Stimulated activated CD8-positive, alpha-beta memory T cell treated with anti-CD3 and anti-CD28 coated beads, Interleukin-4, amount 100 ng/mL, for 1 hour (primary cell): ENCODE data around the gene MTFMT.
"Not testable (repeated sequence)": the region's sequence is repeated elsewhere in the genome, so short reads cannot be mapped to it uniquely, and the experiment has no call there.

ENCODE experiments used
- DNase-seq, 2 donors: peaks; one replicate each; pipeline ENCODE4 v3.0.0-alpha.2; 2020; ENCODE audit warnings: low read depth in 2 of 2, low spot score in 1 of 2

MTFMT gene

GRCh38 chr15:65040461-65040860, 11.0 kb upstream of the MTFMT start:
- no peak for DNase-seq

- DNase-seq: no peak
These were observed 9.4 kb upstream of the MTFMT start for GRCh38 chr15:65038836-65039235.

GRCh38 chr15:65038428-65038827, 9.0 kb upstream of the MTFMT start:
- DNase-seq: no peak

DNA sequence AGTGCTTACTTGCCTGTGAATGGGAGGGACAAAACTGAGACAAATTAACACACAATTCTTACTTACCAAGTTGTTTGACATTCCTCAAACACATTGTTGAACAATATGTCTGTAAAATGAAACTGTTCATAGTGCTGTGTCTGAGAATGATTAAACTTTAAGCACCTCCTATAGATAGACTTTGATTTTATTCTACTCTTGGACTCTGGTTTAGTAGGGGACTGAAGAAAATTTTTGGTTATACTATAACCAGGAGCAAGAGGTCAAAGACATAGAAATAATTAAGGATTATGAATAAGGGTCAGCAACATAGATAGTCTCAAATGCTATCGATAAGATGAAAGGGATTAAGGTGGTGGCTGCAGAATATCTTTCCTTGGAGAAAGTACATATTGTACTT, 7.9 kb upstream of the MTFMT start:
- DNase-seq: no peak

- no peak for DNase-seq
These were observed 5.3 kb upstream of the MTFMT start for GRCh38 chr15:65034719-65035118.

- DNase-seq: no peak
These were observed 4.3 kb upstream of the MTFMT start for GRCh38 chr15:65033659-65034269.

DNA sequence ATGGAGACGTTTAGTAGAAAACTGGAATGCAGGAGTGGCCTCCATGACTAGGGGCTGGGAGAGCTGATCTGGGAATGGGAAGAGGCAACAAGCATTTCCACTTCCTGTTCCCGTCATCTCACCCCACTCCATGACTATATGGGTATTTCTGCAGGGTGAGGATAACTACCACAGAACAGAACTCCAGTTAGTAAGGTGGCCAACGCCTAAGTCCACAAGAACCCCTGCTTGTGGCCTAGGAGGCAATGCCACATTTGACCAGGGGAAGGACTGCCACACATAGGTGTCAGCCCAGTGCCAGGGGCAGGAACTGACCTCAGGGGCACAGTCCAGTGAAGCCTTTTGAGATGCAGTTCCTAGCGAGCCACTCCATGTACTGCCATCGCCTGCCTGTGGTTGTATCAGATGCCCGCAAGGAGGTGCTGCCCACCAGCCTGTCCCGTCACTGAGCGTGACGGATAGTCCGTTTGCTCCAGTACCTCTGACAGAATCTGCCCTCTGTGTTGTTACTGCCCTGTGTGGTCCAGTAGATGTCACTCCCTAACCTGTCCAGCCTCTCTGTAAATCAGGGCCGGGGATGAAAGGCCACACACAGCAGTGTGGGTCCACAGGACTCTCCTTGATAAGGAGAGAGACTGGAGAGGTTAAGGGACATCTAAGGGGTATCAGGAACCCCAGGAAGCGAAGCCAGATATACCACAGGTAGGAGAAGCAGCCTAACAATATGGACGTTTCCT, 3.5 kb upstream of the MTFMT start:
- no peak for DNase-seq

GRCh38 chr15:65029736-65030208, 333 bp upstream of the MTFMT start:
- DNase-seq: no peak

- DNase-seq: no peak
These were observed 1.1 kb downstream of the MTFMT start for GRCh38 chr15:65028338-65028737.

GRCh38 chr15:65027593-65027992, 1.8 kb downstream of the MTFMT start:
- no peak for DNase-seq

DNA sequence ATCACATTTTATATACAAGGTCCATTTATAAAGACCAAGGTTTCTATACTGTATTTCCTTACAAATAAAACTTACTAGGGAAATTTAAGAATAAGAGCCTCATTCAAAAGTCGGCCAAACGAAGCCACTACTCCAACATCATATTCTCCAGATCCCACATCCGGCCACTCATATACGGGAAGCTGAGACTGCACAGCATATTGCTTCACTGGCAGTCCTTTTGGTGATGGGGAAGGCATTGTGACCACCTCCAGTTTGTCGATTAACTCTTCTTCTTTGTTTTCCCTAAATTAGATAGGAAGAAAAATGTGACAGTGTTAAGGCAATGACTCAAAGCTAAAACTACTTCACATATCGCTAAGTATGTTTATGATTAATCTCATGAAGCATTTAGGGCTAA, 2.7 kb downstream of the MTFMT start:
- no peak for DNase-seq

DNA sequence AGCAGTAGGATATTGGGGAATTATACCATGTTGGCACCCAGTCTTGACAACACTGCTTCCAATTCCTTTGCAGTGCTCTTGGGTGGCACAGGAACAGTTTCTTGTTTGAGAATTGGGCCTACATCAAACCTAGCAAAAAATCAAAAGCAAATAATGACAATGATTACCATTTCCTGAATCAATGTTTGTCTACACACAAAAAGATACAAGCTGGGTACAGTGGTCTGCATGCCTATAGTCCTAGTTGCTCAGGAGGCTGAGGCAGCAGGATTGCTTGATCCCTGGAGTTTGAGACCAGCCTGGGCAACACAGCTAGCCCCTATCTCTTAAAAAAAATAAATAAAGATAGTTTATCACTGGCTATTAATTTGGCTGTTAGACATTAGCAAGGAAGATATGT, 8.0 kb downstream of the MTFMT start:
- DNase-seq: no peak

DNA sequence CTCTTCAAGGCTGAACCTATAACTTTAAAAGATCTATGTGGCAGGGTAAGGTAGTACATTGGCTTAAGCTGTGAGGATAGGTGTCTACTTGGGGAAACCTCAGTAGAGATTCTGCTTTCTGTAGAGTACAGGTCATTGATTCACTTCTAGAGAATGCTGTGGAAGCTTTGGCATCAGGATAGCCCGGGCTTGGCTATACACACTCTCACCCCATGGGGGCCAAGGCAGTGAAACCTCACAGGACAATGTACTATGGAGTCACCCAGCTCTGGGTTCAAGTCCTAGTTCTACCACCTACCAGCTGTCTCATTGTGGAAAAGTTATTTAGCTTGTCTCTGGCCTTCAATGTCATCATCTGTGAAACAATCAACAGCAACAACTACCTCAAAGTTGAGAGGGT, 9.0 kb downstream of the MTFMT start:
- no peak for DNase-seq

- not testable (repeated sequence) for DNase-seq
These were observed 18.2 kb downstream of the MTFMT start for GRCh38 chr15:65011198-65011597.

- DNase-seq: no peak
These were observed 20.5 kb downstream of the MTFMT start for GRCh38 chr15:65008983-65009382.

- no peak for DNase-seq
These were observed 22.6 kb downstream of the MTFMT start for GRCh38 chr15:65006876-65007275.

- no peak for DNase-seq
These were observed 24.4 kb downstream of the MTFMT start for GRCh38 chr15:65004993-65005392.

DNA sequence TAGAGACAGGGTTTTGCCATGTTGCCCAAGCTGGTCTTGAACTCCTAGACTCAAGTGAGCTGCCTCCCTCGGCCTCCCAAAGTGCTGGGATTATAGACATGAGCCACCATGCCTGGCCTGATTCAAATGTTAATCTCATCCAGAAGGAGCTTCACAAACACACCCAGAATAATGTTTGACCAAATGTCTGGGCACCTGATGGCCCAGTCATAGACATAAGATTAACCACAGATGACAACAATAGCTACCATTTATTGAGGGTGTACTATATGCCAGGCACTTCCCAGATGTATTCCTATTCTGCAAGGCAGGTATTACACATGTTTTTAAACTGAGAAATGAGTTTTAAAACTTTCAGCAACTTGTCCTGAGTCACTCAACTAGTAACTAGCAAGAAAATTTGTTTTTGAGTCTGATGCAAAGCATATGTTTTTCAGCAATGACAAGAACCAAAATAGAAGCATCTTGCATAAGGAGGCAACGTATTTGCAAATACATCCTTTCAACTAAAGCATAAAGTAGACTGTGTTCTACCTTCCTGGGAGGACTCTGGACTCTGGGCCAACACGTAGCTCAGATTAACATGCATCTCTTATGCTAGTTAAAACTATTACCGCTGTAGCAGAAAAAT, 31.6 kb downstream of the MTFMT start:
- DNase-seq: no peak

DNA sequence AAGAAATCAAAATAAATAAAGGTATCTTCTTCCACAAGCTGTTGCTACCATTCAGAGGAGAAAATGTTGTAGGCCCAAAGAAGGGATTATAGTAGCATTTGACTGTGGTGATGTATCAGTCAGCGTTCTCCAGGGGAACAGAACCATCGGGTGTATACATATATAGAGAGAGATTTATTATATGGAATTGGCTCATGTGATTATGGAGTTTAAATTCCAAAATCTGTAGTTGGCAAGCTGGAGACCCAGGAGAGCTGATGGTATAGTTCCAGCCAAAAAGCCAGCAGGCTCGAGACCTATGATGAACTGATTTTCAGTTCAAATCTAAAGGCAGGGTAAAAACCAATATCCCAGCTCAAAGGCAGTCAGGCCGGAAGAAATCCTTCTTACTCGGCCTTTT, 32.4 kb downstream of the MTFMT start:
- DNase-seq: no peak

- no peak for DNase-seq
These were observed 36.1 kb downstream of the MTFMT start for GRCh38 chr15:64993290-64993689.

DNA sequence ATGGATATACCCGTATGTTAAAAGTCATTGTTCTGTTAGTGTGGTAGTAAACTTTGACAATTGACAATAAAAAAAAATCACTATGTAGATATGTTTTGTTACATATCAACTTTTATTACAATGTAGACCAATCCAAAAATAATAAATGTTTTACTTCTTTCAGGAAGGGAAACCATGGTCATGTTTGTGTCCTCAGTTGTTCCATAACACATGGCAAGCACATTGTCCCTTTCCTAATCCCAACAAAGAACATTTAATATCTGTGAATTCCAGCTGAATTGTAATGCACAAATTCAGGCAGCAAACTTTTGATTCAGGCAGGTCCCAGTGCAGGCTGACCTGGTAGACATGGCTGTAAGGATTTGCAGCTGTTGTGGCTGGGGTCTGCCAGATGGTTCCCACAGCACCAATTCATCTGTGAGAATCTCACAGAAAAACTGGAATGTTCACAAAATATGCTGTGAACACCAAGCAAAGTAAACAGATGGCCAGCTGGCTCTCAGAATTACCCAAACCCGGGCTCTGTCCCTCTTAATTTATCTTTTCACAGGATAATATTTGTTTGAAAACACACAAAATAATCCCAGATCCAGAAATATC, 37.8 kb downstream of the MTFMT start:
- DNase-seq: no peak

DNA sequence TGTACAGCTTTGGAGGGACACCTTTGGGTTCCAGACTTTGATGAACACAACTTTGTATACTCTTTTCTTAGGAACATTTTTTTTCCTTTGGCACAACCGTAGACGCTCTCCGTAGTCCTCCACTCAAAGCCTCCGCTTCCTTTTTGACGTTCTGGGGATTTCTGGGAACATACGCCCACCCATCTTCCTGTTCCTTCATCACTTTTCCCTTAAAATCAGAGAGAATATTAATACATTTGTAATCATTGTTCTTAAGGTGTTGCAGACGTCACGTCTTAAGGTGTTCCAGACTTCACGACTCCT, 39.3 kb downstream of the MTFMT start:
- DNase-seq: no peak
